ENCODE data around the gene MAB21L3. TPM values are rescaled to one million over a fixed set of nuclear protein-coding genes. Genes with fewer than 3 reads are reported as not detected.

The MAB21L3 gene
- total and polyA plus RNA-seq, 2 of the 13 experiments (the other 11 are each of a cell fraction or from before 2014, with no cell fraction given): 0.55 to 4.1 TPM

DNA sequence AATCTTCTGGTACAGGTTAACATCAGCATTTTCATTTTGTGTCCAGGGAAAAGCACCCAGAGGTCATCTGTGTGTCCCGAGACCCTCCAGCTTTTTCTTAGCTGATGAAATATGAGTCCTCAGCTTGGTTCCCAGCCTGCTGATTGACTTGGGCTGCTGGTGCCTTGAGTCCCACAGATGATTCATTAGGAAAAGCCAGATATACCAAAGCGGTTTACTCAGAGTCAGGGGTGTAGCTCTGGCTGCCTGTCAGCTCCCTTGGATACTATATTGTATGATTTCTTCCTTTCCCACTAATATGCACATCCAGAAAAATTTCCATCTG, 43.7 kb upstream of the MAB21L3 start:
- in situ Hi-C loops (cut with HindIII; ENCODE audit: extremely low pct_ligation_motif_present, low pct_unique_long_range_greater_than_20kb): no loop called here
- TF ChIP-seq, protein P1, sequence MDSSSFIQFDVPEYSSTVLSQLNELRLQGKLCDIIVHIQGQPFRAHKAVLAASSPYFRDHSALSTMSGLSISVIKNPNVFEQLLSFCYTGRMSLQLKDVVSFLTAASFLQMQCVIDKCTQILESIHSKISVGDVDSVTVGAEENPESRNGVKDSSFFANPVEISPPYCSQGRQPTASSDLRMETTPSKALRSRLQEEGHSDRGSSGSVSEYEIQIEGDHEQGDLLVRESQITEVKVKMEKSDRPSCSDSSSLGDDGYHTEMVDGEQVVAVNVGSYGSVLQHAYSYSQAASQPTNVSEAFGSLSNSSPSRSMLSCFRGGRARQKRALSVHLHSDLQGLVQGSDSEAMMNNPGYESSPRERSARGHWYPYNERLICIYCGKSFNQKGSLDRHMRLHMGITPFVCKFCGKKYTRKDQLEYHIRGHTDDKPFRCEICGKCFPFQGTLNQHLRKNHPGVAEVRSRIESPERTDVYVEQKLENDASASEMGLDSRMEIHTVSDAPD (CRISPR knock-in tag; IDR thresholded peaks at IDR 0.05): no peak
- TF ChIP-seq ZNF567 (CRISPR knock-in tag; IDR thresholded peaks at IDR 0.05; ENCODE audit: borderline replicate concordance) (no peak), MLLT10 (CRISPR knock-in tag; IDR thresholded peaks at IDR 0.05) (no peak), ZNF549 (CRISPR knock-in tag; IDR thresholded peaks at IDR 0.05) (no peak), HNRNPH1 (optimal IDR thresholded peaks at IDR 0.05; ENCODE audit: low read depth, low read length) (no peak), ZNF333 (CRISPR knock-in tag; IDR thresholded peaks at IDR 0.05; ENCODE audit: borderline replicate concordance) (no peak), NFE2 (CRISPR knock-in tag; IDR thresholded peaks at IDR 0.05) (no peak), HDAC1 (CRISPR knock-in tag; IDR thresholded peaks at IDR 0.05) (no peak), SNAPC2 (CRISPR knock-in tag; IDR thresholded peaks at IDR 0.05) (no peak), NFYB (CRISPR knock-in tag; IDR thresholded peaks at IDR 0.05) (no peak), KMT2B (CRISPR knock-in tag; IDR thresholded peaks at IDR 0.05) (no peak), ZNF205 (CRISPR knock-in tag; IDR thresholded peaks at IDR 0.05) (no peak)
- TF ChIP-seq, protein P2, sequence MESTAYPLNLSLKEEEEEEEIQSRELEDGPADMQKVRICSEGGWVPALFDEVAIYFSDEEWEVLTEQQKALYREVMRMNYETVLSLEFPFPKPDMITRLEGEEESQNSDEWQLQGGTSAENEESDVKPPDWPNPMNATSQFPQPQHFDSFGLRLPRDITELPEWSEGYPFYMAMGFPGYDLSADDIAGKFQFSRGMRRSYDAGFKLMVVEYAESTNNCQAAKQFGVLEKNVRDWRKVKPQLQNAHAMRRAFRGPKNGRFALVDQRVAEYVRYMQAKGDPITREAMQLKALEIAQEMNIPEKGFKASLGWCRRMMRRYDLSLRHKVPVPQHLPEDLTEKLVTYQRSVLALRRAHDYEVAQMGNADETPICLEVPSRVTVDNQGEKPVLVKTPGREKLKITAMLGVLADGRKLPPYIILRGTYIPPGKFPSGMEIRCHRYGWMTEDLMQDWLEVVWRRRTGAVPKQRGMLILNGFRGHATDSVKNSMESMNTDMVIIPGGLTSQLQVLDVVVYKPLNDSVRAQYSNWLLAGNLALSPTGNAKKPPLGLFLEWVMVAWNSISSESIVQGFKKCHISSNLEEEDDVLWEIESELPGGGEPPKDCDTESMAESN (CRISPR knock-in tag; conservative IDR thresholded peaks at IDR 0.05): no peak
- TF ChIP-seq, protein P3, sequence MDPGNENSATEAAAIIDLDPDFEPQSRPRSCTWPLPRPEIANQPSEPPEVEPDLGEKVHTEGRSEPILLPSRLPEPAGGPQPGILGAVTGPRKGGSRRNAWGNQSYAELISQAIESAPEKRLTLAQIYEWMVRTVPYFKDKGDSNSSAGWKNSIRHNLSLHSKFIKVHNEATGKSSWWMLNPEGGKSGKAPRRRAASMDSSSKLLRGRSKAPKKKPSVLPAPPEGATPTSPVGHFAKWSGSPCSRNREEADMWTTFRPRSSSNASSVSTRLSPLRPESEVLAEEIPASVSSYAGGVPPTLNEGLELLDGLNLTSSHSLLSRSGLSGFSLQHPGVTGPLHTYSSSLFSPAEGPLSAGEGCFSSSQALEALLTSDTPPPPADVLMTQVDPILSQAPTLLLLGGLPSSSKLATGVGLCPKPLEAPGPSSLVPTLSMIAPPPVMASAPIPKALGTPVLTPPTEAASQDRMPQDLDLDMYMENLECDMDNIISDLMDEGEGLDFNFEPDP (CRISPR knock-in tag; conservative IDR thresholded peaks at IDR 0.05): no peak
- TF ChIP-seq, protein P4, sequence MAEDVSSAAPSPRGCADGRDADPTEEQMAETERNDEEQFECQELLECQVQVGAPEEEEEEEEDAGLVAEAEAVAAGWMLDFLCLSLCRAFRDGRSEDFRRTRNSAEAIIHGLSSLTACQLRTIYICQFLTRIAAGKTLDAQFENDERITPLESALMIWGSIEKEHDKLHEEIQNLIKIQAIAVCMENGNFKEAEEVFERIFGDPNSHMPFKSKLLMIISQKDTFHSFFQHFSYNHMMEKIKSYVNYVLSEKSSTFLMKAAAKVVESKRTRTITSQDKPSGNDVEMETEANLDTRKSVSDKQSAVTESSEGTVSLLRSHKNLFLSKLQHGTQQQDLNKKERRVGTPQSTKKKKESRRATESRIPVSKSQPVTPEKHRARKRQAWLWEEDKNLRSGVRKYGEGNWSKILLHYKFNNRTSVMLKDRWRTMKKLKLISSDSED (CRISPR knock-in tag; IDR thresholded peaks at IDR 0.05): no peak
- TF ChIP-seq, protein P5, sequence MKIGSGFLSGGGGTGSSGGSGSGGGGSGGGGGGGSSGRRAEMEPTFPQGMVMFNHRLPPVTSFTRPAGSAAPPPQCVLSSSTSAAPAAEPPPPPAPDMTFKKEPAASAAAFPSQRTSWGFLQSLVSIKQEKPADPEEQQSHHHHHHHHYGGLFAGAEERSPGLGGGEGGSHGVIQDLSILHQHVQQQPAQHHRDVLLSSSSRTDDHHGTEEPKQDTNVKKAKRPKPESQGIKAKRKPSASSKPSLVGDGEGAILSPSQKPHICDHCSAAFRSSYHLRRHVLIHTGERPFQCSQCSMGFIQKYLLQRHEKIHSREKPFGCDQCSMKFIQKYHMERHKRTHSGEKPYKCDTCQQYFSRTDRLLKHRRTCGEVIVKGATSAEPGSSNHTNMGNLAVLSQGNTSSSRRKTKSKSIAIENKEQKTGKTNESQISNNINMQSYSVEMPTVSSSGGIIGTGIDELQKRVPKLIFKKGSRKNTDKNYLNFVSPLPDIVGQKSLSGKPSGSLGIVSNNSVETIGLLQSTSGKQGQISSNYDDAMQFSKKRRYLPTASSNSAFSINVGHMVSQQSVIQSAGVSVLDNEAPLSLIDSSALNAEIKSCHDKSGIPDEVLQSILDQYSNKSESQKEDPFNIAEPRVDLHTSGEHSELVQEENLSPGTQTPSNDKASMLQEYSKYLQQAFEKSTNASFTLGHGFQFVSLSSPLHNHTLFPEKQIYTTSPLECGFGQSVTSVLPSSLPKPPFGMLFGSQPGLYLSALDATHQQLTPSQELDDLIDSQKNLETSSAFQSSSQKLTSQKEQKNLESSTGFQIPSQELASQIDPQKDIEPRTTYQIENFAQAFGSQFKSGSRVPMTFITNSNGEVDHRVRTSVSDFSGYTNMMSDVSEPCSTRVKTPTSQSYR (CRISPR knock-in tag; IDR thresholded peaks at IDR 0.05; ENCODE audit: borderline replicate concordance): no peak

More for the DNA sequence above, 43.7 kb upstream of the MAB21L3 start:
- WGBS (ENCODE audit: low lambda C conversion rate): 88% methylated on average over 2 of the region's 2 CpGs
- DNase-seq (ENCODE audit: low spot score) (no peak), ATAC-seq (no peak), FAIRE-seq (no peak)
- no peak overlapping the region for H3K27ac ChIP-seq (ENCODE audit: extremely low read length, insufficient read depth, low read length)
- no TSS peak for BruUV-seq (replicated peaks)
- no peak overlapping the region for H3K9ac ChIP-seq (ENCODE audit: insufficient read depth, low read depth, low read length)
- intact Hi-C loops (cut with micrococcal nuclease; ENCODE audit: unreplicated experiment): no loop called here
- ChIA-PET POLR2A (no interaction called here), CTCF (ENCODE audit: low intra/inter-chr PET ratio, low total read pairs) (no interaction called here)
- no peak overlapping the region for H3K4me2 ChIP-seq (ENCODE audit: low read depth, low read length)
- H3K27me3 ChIP-seq (ENCODE audit: control insufficient read depth in 1 of 2, insufficient read depth in 2 of 2, low read length in 2 of 2): no peaks in the 10 kb centered on the region
- H3K4me1 ChIP-seq (ENCODE audit: insufficient read depth, low read length): no peaks in the 10 kb centered on the region
- H3K4me3 ChIP-seq (replicated peaks in 1 of 3; ENCODE audit: insufficient read depth in 1 of 3, low read depth in 2 of 3, low read length in 3 of 3): no peak overlapping the region
- H4K20me1 ChIP-seq (ENCODE audit: insufficient read depth, low read length): no peaks in the 10 kb centered on the region
- no peaks in the 10 kb centered on the region for H3K9me3 ChIP-seq (ENCODE audit: low read length)
- no peaks in the 10 kb centered on the region for H3K79me2 ChIP-seq (ENCODE audit: insufficient read depth, low read length)
- no peak overlapping the region for H2AFZ ChIP-seq (ENCODE audit: low read length)
- H3K36me3 ChIP-seq (replicated peaks in 1 of 2; ENCODE audit: control insufficient read depth in 1 of 2, insufficient read depth in 2 of 2, low read length in 2 of 2): no peaks in the 10 kb centered on the region
